Measurements from ENCODE around the gene SOX10. TPM values are rescaled to one million over a fixed set of nuclear protein-coding genes. Genes with fewer than 3 reads are reported as not detected.

The SOX10 gene
- polyA plus RNA-seq, 1 donor from 2014 or later: not detected

DNA sequence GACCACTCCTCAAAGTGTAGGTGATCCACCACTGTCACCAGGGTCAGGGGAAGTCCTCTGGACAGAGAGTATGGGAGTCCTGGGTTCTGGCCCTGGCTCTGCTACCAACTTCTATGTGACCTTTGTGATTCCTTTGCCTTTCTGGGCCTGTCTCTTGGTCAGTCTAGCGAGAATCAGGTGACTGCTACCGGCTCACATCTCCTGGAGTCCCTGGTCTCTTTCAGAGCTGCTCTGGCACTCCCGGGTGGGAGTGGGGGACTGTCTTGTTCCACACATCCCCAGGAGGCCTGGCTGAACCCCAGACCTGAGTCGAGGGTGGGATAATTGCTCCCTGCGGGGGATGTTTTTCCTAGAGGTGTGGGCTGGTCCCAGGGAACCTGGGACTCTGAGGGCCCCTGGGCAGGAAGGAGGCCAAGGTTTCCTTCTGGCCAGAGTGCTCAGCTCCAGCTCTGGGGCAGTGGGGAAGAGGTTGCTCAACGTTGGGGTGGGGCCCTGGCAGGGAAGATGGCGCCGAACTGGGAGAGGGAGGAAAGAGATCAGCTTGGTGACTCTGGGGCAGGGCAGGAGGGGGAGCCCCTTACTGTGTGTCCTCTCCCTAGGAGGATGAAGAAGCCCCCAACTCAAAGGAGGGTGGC is 2.1 kb downstream of the SOX10 start:
- Histone ChIP-seq H3K4me2 (ENCODE audit: low read length) (no peak overlapping the region), H3K9me3 (ENCODE audit: low read length) (no peaks in the 10 kb centered on the region), H3K27me3 (ENCODE audit: insufficient read depth, low read depth, low read length) (peaks cover 4% of the 10 kb centered on the region), H3K27ac (ENCODE audit: low read length) (no peak overlapping the region), H2AFZ (ENCODE audit: low read depth, low read length) (no peak overlapping the region), H3K79me2 (replicated peaks; ENCODE audit: insufficient read depth, low read length) (no peaks in the 10 kb centered on the region), H3K36me3 (ENCODE audit: insufficient read depth, low read length) (no peaks in the 10 kb centered on the region), H3K9me2 (ENCODE audit: insufficient read depth, low read length) (no peaks in the 10 kb centered on the region), H3K4me3 (ENCODE audit: low read length) (no peak overlapping the region), H4K20me1 (ENCODE audit: insufficient read depth) (no peaks in the 10 kb centered on the region), H3K9ac (ENCODE audit: low read length) (no peak overlapping the region), H3F3A (ENCODE audit: insufficient read depth, low read length, poor library complexity, severe bottlenecking) (no peaks in the 10 kb centered on the region)
- TF ChIP-seq TAF1 (IDR thresholded peaks at IDR 0.05; ENCODE audit: low read depth): no peak
- TF ChIP-seq MXI1 (conservative IDR thresholded peaks at IDR 0.05; ENCODE audit: poor library complexity, severe bottlenecking): no peak
- TF ChIP-seq POLR2AphosphoS5 (IDR thresholded peaks at IDR 0.05): no peak
- TF ChIP-seq RAD21 (conservative IDR thresholded peaks at IDR 0.05): no peak
- TF ChIP-seq, protein P1, sequence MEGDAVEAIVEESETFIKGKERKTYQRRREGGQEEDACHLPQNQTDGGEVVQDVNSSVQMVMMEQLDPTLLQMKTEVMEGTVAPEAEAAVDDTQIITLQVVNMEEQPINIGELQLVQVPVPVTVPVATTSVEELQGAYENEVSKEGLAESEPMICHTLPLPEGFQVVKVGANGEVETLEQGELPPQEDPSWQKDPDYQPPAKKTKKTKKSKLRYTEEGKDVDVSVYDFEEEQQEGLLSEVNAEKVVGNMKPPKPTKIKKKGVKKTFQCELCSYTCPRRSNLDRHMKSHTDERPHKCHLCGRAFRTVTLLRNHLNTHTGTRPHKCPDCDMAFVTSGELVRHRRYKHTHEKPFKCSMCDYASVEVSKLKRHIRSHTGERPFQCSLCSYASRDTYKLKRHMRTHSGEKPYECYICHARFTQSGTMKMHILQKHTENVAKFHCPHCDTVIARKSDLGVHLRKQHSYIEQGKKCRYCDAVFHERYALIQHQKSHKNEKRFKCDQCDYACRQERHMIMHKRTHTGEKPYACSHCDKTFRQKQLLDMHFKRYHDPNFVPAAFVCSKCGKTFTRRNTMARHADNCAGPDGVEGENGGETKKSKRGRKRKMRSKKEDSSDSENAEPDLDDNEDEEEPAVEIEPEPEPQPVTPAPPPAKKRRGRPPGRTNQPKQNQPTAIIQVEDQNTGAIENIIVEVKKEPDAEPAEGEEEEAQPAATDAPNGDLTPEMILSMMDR (IDR thresholded peaks at IDR 0.05; ENCODE audit: poor library complexity, severe bottlenecking): no peak
- no peak for TF ChIP-seq EP300 (conservative IDR thresholded peaks at IDR 0.05; ENCODE audit: poor library complexity, severe bottlenecking)
- no peak for TF ChIP-seq SMC3 (conservative IDR thresholded peaks at IDR 0.05; ENCODE audit: poor library complexity)
- TF ChIP-seq EZH2 (IDR thresholded peaks at IDR 0.05; ENCODE audit: borderline replicate concordance, insufficient read depth, low read length, poor library complexity, severe bottlenecking): no peak
- TF ChIP-seq, protein P2, sequence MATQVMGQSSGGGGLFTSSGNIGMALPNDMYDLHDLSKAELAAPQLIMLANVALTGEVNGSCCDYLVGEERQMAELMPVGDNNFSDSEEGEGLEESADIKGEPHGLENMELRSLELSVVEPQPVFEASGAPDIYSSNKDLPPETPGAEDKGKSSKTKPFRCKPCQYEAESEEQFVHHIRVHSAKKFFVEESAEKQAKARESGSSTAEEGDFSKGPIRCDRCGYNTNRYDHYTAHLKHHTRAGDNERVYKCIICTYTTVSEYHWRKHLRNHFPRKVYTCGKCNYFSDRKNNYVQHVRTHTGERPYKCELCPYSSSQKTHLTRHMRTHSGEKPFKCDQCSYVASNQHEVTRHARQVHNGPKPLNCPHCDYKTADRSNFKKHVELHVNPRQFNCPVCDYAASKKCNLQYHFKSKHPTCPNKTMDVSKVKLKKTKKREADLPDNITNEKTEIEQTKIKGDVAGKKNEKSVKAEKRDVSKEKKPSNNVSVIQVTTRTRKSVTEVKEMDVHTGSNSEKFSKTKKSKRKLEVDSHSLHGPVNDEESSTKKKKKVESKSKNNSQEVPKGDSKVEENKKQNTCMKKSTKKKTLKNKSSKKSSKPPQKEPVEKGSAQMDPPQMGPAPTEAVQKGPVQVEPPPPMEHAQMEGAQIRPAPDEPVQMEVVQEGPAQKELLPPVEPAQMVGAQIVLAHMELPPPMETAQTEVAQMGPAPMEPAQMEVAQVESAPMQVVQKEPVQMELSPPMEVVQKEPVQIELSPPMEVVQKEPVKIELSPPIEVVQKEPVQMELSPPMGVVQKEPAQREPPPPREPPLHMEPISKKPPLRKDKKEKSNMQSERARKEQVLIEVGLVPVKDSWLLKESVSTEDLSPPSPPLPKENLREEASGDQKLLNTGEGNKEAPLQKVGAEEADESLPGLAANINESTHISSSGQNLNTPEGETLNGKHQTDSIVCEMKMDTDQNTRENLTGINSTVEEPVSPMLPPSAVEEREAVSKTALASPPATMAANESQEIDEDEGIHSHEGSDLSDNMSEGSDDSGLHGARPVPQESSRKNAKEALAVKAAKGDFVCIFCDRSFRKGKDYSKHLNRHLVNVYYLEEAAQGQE (IDR thresholded peaks at IDR 0.05; ENCODE audit: borderline replicate concordance): no peak

DNA sequence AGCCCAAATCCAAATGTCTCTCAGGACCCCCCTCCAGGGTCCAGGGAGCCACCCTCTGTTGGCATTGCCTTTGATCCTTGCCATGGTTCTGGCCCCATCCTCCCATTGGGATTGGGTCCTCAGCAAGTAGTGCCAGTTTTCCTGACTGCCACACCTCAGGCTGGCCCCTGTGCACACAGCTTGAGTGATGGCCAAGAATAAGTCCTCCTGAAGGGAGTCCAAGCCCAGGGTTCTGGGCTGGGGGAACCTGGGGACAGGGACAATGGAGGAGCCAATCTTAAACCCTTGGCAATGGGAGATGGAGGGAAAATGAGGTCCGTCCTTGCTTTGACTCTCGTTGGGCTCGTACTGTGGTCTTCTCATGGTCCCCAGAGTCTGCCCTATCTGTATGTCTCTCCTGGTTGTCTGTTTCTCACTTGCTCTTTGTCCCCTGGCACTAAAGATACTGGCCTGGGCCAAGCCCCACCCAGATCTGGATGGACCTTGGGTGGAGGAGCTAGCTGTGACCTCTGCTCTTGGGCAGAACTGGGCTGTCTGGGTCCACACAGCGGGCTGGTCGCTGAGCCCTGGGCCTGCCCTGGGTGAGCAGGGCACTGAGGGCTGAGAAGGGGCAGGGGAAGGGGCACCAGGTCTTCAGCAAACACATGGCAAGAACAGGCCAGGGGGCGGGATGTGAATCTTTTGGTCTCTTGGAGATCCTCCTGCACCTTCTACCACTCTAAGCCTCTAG is 2.9 kb downstream of the SOX10 start:
- no peak overlapping the region for H3K9ac ChIP-seq (ENCODE audit: low read length)
- H3K36me3 ChIP-seq (ENCODE audit: insufficient read depth, low read length): no peaks in the 10 kb centered on the region
- H3K27ac ChIP-seq (ENCODE audit: low read length): no peak overlapping the region

More for the DNA sequence above, 2.9 kb downstream of the SOX10 start:
- Histone ChIP-seq H4K20me1 (ENCODE audit: insufficient read depth) (no peaks in the 10 kb centered on the region), H3K27me3 (ENCODE audit: insufficient read depth, low read depth, low read length) (peaks cover 4% of the 10 kb centered on the region), H2AFZ (ENCODE audit: low read depth, low read length) (no peak overlapping the region), H3K79me2 (replicated peaks; ENCODE audit: insufficient read depth, low read length) (no peaks in the 10 kb centered on the region), H3K4me2 (ENCODE audit: low read length) (no peak overlapping the region), H3K9me2 (ENCODE audit: insufficient read depth, low read length) (no peaks in the 10 kb centered on the region), H3F3A (ENCODE audit: insufficient read depth, low read length, poor library complexity, severe bottlenecking) (no peaks in the 10 kb centered on the region), H3K4me3 (ENCODE audit: low read length) (no peak overlapping the region), H3K9me3 (ENCODE audit: low read length) (no peaks in the 10 kb centered on the region)
- TF ChIP-seq, protein P1 (IDR thresholded peaks at IDR 0.05; ENCODE audit: poor library complexity, severe bottlenecking): no peak

All from neural cell (in vitro differentiated cells).